Measurements from ENCODE around the gene FAM200C.

FAM200C gene

DNA sequence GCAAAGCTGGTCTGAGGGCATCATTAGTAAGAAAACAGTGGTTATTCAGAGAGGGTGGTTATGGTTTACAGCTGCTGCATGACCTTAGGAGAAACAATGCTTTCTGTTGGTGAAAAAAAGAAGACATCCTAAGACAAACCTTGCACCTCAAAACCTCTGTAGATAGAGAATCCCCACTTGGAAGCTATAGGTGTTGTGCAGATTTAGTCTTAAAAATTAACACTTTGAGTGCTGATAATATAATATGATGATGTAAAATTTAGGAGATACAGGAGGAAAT lies 20.4 kb upstream of the FAM200C start:
- no peak for FAIRE-seq
- no peak for DNase-seq (ENCODE audit: insufficient read length, low spot score)

- DNase-seq (ENCODE audit: insufficient read length, low spot score) (no peak), FAIRE-seq (peak; percentile 92)
These were observed 19.8 kb upstream of the FAM200C start for GRCh38 chr5:160419458-160420330.

DNA sequence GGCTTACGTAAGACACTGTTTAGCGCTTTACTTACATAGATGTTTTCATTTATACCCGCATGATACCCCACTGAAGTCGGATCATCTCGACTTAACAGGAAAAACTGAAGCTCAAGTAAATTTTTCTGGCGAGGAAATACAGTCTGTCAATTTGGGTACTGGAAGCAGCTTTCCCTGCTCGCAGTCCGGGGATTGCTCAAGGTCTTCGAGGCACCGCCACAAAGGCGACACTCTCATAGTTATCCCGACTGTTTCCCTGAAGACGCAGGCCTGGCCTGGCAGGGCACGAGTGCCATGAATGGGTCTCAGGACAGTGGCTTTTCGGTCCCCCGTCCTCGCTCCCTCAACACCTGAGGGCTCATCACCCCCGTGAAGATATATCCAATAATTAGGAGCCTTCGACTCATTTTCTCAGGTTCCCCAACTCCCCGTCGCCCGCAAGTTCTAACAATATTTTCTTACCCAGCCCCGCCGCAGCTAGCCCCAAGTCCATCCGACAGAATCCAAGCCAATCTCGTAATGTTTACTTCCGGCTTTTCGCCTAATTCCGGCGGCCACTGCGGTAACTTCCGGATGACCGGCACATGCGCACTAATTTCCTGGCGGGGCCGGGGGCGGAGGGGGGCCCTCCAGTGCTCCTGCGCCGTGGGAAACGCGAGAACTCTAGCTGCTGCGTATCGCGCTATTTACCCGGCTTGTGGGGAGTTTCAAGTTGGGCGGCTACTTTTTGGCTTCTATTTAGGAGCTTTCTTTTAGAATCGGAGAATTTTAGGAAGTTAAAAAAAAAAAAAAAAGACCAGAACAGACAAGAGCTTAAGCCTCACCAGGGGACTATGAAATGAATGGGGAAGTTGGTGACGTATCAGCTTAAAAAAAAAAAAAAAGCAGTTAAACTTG lies 19.0 kb upstream of the FAM200C start, which contains the start of gene SLU7:
Gene SLU7, minus strand, starts transcription at position 521 of the 897 bp plus-strand sequence. CDS start 3,787 bp downstream, outside the sequence.
- FAIRE-seq (no peak), DNase-seq (ENCODE audit: insufficient read length, low spot score) (peak; percentile 57)

DNA sequence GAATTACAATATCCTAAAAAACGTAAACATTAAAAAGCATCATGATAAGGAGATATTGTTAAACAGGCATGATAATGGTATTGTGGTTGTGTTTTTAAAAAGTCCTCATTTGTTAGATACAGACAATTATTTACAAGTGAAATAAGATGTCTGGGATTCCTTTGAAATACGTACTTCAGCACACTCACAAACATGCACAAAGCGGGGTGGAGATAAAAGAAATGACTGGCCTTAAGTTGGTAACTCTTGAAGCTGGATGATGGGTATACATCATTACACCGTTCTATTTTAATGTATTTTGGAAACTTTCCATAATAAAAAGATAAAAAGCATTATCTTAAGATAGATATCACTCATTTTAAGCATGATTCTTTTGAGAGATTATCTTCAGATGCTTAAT lies 1.0 kb downstream of the FAM200C start:
- DNase-seq (ENCODE audit: insufficient read length, low spot score), result no peak
- FAIRE-seq, result peak; percentile 78

DNA sequence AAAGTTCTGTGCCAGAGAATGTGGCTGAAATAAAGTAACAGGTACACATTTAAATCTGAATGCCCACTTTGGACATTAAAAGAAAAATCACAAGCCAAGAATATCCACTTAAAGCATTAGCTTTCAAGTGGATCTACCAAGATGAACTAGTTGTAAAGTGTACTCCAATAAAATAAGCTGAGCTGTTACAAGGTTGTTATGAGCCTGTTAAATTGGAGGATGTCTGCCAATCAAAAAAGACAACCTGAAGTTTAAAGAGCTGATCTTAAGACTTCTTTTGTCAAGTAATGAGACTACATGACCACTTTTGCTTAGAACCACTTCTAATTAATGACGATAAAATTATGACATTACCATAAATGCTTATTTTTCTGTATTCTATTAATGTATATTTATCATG lies 2.4 kb downstream of the FAM200C start:
- FAIRE-seq (no peak), DNase-seq (ENCODE audit: insufficient read length, low spot score) (no peak)

DNA sequence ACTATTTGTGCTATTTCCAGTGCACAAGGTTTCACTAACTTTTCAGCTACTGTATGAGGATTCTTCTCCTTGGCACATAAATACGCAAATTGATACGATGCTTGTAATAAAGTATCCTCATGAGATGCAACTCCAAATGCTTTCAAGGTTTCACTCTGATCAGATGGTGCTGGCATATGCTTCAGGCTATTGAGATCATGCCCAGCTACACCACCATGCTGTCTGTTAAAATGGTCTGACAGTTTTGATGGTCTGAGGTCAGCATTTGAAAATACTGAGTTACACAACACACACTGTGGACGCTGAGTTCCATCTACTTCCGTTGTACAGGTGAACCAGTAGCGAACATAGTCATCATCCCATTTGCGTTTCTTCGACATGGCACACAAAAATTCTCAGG lies 4.7 kb downstream of the FAM200C start:
- FAIRE-seq, result no peak

GRCh38 chr5:160390787-160391696 lies 8.8 kb downstream of the FAM200C start:
- DNase-seq (ENCODE audit: insufficient read length, low spot score), result no peak
- FAIRE-seq, result peak; percentile 85

More for the DNA sequence above, 4.7 kb downstream of the FAM200C start:
- DNase-seq (ENCODE audit: insufficient read length, low spot score), result no peak

DNA sequence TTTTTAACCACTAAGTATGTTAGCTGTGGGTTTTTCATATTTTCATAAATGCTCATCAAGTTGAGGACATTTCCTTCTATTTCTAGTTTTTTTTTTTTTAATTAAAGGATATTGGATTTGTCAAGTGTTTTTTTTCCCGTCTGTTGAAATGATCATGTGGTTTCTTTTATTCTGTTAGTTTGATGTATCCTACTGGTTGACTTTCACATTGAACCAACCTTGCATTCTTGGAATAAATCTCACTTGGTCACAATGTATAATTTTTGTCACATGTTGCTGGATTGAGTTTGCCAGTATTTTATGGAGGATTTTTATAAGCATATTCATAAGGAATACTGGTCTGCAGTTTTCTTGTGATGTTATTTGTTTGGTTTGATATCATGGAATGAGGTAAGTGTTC lies 12.4 kb downstream of the FAM200C start:
- no peak for DNase-seq (ENCODE audit: insufficient read length, low spot score)
- no peak for FAIRE-seq

- no peak for DNase-seq (ENCODE audit: insufficient read length, low spot score)
- no peak for FAIRE-seq
These were observed 14.4 kb downstream of the FAM200C start for GRCh38 chr5:160385496-160385895.

GRCh38 chr5:160384681-160385080 lies 15.2 kb downstream of the FAM200C start:
- no peak for FAIRE-seq
- DNase-seq (ENCODE audit: insufficient read length, low spot score), result no peak

- DNase-seq (ENCODE audit: insufficient read length, low spot score) (no peak), FAIRE-seq (no peak)
These were observed 17.5 kb downstream of the FAM200C start for GRCh38 chr5:160382346-160382745.

GRCh38 chr5:160380041-160380440 lies 19.8 kb downstream of the FAM200C start:
- FAIRE-seq, result no peak
- no peak for DNase-seq (ENCODE audit: insufficient read length, low spot score)

DNA sequence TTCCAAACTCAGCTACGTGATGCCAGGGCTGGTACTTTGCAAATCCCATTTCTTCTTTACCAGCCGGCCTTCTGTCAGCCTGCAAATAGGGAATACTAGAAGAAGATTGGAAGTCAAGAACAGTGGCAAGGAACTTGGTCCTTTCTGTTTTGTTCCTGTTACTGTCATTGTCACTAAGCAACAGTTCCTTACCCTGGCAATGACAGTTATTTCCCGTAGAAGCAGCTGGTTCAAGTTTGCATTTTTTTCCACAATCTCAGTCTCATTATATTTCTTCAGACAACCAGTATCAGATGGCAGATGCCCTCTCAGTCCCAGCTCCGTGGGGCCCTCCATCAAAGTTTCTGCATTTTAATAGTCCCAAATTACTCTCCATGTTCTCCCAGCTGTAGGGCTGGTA lies 20.3 kb downstream of the FAM200C start:
- no peak for FAIRE-seq
- DNase-seq (ENCODE audit: insufficient read length, low spot score), result no peak

- no peak for FAIRE-seq
- no peak for DNase-seq (ENCODE audit: insufficient read length, low spot score)
These were observed 21.5 kb downstream of the FAM200C start for GRCh38 chr5:160378330-160378729.

- DNase-seq (ENCODE audit: insufficient read length, low spot score) (no peak), FAIRE-seq (no peak)
These were observed 22.2 kb downstream of the FAM200C start for GRCh38 chr5:160377651-160378050.

- no peak for DNase-seq (ENCODE audit: insufficient read length, low spot score)
- FAIRE-seq, result no peak
These were observed 23.4 kb downstream of the FAM200C start for GRCh38 chr5:160376416-160376815.

DNA sequence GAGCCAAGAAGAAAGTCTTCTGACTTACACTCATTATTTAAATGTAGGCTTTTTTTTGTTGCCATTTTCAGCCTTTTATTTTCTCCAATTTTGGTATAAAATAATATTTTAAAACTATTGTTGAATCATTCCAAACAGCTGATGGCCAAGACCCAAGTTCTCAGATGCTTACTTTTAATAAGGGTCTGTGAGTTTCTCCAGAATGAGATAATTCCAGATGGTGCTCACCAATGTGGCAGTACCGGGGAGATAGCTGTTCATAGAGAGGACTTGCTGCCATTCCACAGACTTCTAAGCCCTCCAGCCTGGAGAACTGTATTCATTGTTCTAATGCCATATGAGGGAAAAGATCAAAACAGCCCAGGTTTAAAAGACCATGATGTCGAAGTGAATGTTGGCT lies 24.2 kb downstream of the FAM200C start:
- FAIRE-seq, result no peak

GRCh38 chr5:160375166-160375565 lies 24.7 kb downstream of the FAM200C start:
- DNase-seq (ENCODE audit: insufficient read length, low spot score), result no peak
- FAIRE-seq, result no peak

More for the DNA sequence above, 24.2 kb downstream of the FAM200C start:
- DNase-seq (ENCODE audit: insufficient read length, low spot score), result no peak

DNA sequence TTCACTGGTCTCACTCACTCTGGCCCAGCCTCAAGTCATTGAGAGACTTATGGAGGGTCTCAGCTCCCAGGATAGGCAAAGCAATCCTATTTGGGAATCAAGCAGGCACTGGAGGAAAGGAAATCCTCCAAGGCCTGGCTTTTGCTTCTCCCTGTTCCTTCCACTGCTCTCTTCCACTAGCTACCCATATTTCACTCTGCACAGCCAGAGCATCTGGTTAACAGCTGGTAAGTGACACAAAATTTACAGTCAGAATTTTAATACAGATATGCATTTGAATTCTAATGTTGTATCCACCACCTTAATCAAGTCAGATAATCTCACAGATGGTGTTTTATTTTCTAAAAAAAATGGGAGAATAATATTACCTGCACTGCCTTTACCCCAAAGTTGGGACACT lies 28.6 kb downstream of the FAM200C start:
- FAIRE-seq (no peak), DNase-seq (ENCODE audit: insufficient read length, low spot score) (no peak)

- no peak for DNase-seq (ENCODE audit: insufficient read length, low spot score)
- FAIRE-seq, result no peak
These were observed 29.2 kb downstream of the FAM200C start for GRCh38 chr5:160370713-160371034.
